Measurements from ENCODE around the gene COL13A1. TPM values are rescaled to one million over a fixed set of nuclear protein-coding genes. Genes with fewer than 3 reads are reported as not detected.

The COL13A1 gene
- total and polyA plus RNA-seq, 7 donors = 0.69 to 5.7 (median 2.9) TPM

DNA sequence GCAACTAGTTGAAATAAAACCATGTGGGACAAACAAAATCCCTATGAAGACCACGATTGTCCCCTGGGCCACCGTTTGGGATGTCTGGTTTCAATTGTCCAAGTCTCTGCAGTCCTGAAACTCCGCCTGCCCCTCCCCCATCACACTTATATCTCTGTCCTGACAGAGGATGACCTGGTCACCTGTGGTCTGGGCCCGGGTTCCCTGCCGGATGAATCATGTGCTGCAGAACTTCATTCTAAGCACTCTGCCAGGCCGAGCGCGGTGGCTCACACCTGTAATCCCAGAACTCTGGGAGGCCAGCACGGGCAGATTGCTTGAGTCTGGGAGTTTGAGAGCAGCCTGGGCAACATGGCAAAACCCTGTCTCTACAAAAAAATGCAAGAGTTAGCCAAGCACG is 91.1 kb downstream of the COL13A1 start:
- intact Hi-C loops (cut with DNase I) = no loop called here
- Histone ChIP-seq H3K36me3 (no peaks in the 10 kb centered on the region), H3K4me1 (no peaks in the 10 kb centered on the region), H3K27ac (no peak overlapping the region), H3K4me3 (no peak overlapping the region), H3K9me3 (no peaks in the 10 kb centered on the region), H3K27me3 (no peaks in the 10 kb centered on the region)
- no peak for TF ChIP-seq EP300 (IDR thresholded peaks at IDR 0.05)
- TF ChIP-seq, protein P1, sequence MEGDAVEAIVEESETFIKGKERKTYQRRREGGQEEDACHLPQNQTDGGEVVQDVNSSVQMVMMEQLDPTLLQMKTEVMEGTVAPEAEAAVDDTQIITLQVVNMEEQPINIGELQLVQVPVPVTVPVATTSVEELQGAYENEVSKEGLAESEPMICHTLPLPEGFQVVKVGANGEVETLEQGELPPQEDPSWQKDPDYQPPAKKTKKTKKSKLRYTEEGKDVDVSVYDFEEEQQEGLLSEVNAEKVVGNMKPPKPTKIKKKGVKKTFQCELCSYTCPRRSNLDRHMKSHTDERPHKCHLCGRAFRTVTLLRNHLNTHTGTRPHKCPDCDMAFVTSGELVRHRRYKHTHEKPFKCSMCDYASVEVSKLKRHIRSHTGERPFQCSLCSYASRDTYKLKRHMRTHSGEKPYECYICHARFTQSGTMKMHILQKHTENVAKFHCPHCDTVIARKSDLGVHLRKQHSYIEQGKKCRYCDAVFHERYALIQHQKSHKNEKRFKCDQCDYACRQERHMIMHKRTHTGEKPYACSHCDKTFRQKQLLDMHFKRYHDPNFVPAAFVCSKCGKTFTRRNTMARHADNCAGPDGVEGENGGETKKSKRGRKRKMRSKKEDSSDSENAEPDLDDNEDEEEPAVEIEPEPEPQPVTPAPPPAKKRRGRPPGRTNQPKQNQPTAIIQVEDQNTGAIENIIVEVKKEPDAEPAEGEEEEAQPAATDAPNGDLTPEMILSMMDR (IDR thresholded peaks at IDR 0.05) = no peak
- TF ChIP-seq POLR2AphosphoS5 (IDR thresholded peaks at IDR 0.05) = no peak
- no peak for TF ChIP-seq POLR2A (IDR thresholded peaks at IDR 0.05)
- 71 to 84% methylated on average over 10 of the region's 10 CpGs for WGBS, 2 donors
- DNase-seq = no peak

DNA sequence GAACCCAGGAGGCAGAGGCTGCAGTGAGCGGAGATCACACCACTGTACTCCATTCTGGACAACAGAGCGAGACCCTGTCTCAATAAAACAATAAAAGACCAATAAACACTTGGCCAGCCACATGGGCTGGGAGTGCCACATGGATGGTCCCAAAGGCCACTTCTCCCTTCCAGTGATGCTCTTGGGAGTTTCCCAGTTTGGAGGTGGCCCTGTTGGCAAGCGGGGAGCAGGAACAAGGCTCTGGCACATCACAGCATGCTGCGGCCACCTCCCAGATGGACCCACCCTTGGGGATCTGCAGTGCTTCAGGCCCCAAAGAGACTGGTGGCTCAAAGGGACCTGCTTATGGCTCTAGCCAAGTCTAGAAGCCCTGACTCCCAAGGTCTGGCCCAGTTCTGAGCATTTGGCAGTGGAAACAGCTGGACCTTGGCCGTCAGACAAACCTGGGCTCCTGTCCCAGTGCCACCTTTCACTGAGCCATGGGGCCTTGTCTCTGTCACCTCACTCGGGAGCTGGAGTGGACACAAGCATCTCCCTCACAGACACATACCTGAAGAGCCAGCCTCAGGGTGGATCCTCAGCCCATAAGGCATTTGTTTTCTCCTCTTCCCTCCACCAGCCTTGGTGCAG is 91.7 kb downstream of the COL13A1 start:
- 23 to 70% methylated on average over 6 of the region's 6 CpGs for WGBS, 2 donors
- intact Hi-C loops (cut with DNase I) = no loop called here
- Histone ChIP-seq H3K4me1 (no peaks in the 10 kb centered on the region), H3K9me3 (no peaks in the 10 kb centered on the region), H3K36me3 (no peaks in the 10 kb centered on the region), H3K4me3 (no peak overlapping the region), H3K27ac (no peak overlapping the region), H3K27me3 (no peaks in the 10 kb centered on the region)
- TF ChIP-seq EP300 (IDR thresholded peaks at IDR 0.05) (no peak), POLR2AphosphoS5 (IDR thresholded peaks at IDR 0.05) (no peak), POLR2A (IDR thresholded peaks at IDR 0.05) (no peak)
- TF ChIP-seq, protein P1 (IDR thresholded peaks at IDR 0.05) = no peak
- no peak for DNase-seq

DNA sequence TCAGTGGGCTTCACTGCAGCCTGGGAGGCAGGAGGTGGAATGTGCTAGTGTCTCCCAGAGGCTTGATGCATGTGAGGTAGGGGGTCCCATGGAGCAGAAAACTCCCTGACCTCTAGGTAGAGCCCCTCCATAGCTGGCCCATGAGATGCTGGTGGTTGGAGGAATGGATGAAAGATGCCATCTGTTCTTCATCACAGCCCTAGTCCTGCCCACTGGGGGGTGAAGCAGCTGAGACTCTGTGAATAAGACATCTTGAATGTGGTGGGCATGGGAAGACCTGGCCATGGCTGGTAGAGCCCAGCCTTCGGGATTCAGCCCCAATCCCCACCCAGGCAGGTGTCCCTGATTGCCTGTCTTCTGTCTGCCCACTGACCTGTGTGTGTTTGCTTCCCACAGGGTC is 92.5 kb downstream of the COL13A1 start:
- 93 to 96% methylated on average over 1 of the region's 1 CpG for WGBS, 2 donors
- H3K36me3 ChIP-seq = no peaks in the 10 kb centered on the region
- no peak overlapping the region for H3K4me3 ChIP-seq
- no peaks in the 10 kb centered on the region for H3K27me3 ChIP-seq
- intact Hi-C loops (cut with DNase I) = no loop called here
- no peak for DNase-seq
- H3K27ac ChIP-seq = no peak overlapping the region
- TF ChIP-seq EP300 (IDR thresholded peaks at IDR 0.05) (no peak), POLR2AphosphoS5 (IDR thresholded peaks at IDR 0.05) (no peak), POLR2A (IDR thresholded peaks at IDR 0.05) (no peak)
- TF ChIP-seq, protein P1 (IDR thresholded peaks at IDR 0.05) = no peak
- H3K4me1 ChIP-seq = no peaks in the 10 kb centered on the region
- H3K9me3 ChIP-seq = no peaks in the 10 kb centered on the region

DNA sequence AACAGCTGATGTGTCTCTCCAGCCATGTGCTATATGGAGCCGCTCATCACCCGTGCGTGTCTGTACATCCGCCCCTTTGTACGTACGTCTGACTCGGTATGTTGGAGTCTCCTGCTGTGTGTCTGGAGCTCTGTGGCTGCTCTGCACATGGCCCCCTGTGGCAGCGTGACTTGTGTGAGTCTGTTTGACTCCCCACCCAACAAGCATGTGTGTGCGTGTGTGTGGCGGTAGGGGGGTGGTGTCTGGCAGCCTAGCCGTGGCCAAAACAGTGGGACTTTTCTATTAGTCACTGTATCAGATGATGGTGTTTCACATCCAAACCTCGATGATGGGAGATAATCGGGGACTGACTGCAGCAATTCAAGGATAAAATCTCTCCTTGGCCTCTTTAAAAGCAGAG is 94.1 kb downstream of the COL13A1 start:
- Histone ChIP-seq H3K9me3 (no peaks in the 10 kb centered on the region), H3K27me3 (no peaks in the 10 kb centered on the region), H3K4me1 (no peaks in the 10 kb centered on the region), H3K27ac (no peak overlapping the region), H3K36me3 (no peaks in the 10 kb centered on the region), H3K4me3 (no peak overlapping the region)
- 78 to 87% methylated on average over 13 of the region's 13 CpGs for WGBS, 2 donors
- intact Hi-C loops (cut with DNase I) = no loop called here
- no peak for TF ChIP-seq POLR2A (IDR thresholded peaks at IDR 0.05)
- TF ChIP-seq, protein P1 (IDR thresholded peaks at IDR 0.05) = no peak
- TF ChIP-seq POLR2AphosphoS5 (IDR thresholded peaks at IDR 0.05) = no peak
- no peak for TF ChIP-seq EP300 (IDR thresholded peaks at IDR 0.05)
- DNase-seq = no peak
